Adipocyte (in vitro differentiated cells): ENCODE data around the gene KDELR3.

Experiments used
- DNase-seq: peaks from one replicate; pipeline ENCODE4 v3.0.0-alpha.2; 2015; ENCODE audit warnings: low read depth
- H3K27me3 ChIP-seq: replicated peaks from 2 replicates; pipeline ENCODE4 v1.7.0; 2013; ENCODE audit warnings: mild to moderate bottlenecking, low read length, moderate library complexity; ENCODE audit not compliant: control insufficient read depth, insufficient read depth
- H3K36me3 ChIP-seq: 2 replicates; pipeline ENCODE4 v1.7.0; 2013; ENCODE audit warnings: low read length, mild to moderate bottlenecking, moderate library complexity; ENCODE audit not compliant: control insufficient read depth, insufficient read depth, severe bottlenecking
- H3K4me1 ChIP-seq: 2 replicates; pipeline ENCODE4 v1.7.0; 2013; ENCODE audit warnings: mild to moderate bottlenecking, low read length, moderate library complexity; ENCODE audit not compliant: control insufficient read depth, insufficient read depth
- H3K4me3 ChIP-seq: 2 replicates; pipeline ENCODE4 v1.7.0; 2013; ENCODE audit warnings: mild to moderate bottlenecking, low read length, moderate library complexity
- H3K9ac ChIP-seq: 2 replicates; pipeline ENCODE4 v1.7.0; 2013; ENCODE audit warnings: mild to moderate bottlenecking, low read length, moderate library complexity
- H3K9me3 ChIP-seq: 2 replicates; pipeline ENCODE4 v1.7.0; 2013; ENCODE audit warnings: mild to moderate bottlenecking, low read length, moderate library complexity; ENCODE audit not compliant: control insufficient read depth

The KDELR3 gene

DNA sequence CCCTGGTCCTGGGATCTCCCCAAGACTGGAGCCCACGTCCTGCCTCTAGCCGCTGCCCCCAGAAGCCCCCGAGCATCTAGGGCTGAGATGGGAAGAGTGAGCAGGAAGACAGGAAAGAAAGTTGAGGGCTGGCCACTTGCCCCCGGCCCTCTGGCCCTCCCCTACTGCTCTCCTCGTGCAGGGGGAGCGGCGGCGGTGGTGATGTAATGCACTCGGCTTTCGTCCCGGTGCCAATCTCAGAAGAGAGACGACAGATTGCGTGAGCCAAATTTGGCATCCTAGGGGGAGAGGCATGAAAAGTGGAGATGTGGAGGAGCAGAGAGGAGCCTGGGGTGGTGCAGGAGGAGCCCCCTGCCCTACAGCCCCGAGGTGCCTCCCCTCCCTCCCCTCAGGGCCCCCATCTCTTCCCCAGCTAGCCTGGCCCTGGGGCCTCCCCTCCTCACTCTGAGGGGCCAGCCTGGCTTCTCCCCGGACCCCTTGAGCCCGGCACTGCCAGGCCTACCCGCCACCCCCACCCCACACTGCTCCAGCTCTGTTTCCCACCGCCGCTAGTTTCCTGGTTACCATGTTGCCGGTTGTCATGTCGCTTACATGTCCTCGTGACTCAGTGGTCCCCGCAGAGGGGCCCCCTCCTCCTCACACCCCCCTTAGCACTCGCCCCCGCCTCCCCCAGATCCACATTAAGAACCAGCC is 15.4 kb upstream of the KDELR3 start:
- Histone ChIP-seq H3K9me3 (no peaks in the 10 kb centered on the region), H3K4me3 (no peak overlapping the region), H3K9ac (no peak overlapping the region), H3K4me1 (no peaks in the 10 kb centered on the region), H3K27me3 (peaks cover 64% of the 10 kb centered on the region), H3K36me3 (no peaks in the 10 kb centered on the region)
- DNase-seq = no peak

DNA sequence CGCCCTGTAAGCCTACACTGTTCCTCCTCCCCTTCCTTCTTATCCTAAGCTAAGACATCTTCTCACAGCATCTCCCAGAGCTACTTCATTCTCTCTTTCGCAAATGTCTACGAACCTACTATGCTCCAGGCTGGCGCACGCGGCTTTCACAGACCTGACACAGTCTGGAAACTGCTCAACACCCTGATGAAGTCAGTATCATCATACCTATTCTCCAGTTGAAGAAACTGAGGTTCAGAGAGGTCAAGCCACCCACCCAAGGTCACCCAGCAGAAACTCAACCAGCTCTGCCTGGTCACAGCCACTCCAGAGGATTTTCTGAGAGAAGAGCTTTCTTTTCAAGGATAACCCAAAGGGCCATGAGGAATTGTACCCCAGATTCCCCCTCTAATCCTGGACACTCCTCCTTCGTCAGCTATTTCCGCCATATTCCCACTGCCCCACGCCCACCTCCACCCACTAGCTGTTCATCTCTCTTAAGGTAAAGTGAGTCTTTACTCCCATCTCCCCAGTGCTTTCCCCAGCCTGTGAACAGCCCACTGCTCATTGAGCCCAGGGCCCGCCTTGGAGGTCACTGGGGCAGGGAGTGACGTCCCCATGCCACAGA is 14.7 kb upstream of the KDELR3 start:
- Histone ChIP-seq H3K27me3 (peaks cover 64% of the 10 kb centered on the region), H3K4me1 (no peaks in the 10 kb centered on the region)

DNA sequence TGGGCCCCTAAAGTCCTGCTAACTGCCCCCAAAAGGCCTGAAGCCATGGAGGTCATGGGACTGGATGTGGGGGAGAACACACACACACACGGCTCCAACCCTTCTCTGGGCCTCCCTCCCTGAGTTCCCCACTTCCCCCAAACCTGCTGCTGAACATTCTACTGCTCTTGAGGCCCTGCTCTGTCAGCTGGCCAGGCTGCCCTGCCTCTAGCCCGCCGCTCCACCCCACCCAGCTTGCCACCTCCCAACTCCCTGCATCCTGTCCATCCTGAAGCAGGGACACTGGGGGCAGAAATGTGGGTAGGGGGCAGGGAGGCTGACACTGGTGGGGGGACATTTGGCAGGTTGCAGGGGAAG is 13.9 kb upstream of the KDELR3 start:
- Histone ChIP-seq H3K27me3 (peaks cover 70% of the 10 kb centered on the region), H3K9ac (no peak overlapping the region), H3K4me3 (no peak overlapping the region), H3K36me3 (no peaks in the 10 kb centered on the region), H3K4me1 (no peaks in the 10 kb centered on the region), H3K9me3 (no peaks in the 10 kb centered on the region)
- DNase-seq = no peak

More for the DNA sequence above, 14.7 kb upstream of the KDELR3 start:
- no peak overlapping the region for H3K9ac ChIP-seq
- H3K36me3 ChIP-seq = no peaks in the 10 kb centered on the region
- no peak for DNase-seq
- H3K4me3 ChIP-seq = no peak overlapping the region
- no peaks in the 10 kb centered on the region for H3K9me3 ChIP-seq

DNA sequence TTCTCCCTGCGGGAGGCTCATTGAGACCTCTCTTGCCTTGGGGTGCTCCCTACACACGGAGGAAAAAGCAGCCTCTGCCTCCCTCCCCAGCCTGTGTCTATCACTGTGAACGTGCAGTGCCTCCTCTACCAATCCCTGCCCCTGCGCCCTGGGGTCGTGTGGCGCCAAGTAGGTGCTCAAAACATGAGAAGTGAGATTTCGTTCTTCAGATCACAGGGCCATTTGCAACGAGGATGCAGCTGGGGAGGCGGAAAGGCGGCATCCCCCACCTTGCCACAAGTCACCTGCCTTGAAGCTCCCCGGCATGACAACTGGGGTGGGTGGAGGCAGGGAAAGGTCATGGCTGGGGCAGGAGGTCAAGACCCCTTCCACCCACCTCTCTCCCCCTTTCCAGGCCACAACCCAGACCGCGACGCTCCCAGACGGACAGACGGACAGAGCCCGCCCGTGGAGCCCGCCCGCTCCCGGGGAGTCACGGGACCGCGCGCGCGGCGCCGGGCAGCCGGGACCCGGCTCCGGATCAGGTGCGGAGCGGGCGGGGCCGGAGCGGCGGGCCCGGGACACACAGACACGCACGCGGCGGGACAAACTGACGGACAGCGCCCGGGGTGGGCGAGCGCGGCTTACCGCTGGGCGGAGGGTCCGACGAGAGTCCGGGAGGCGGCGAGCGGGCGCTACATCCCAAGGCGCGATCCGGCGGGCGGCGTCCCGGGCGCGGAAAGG is 13.4 kb upstream of the KDELR3 start:
- Histone ChIP-seq H3K4me3 (no peak overlapping the region), H3K36me3 (no peaks in the 10 kb centered on the region), H3K9me3 (no peaks in the 10 kb centered on the region), H3K9ac (no peak overlapping the region), H3K27me3 (peaks cover 67% of the 10 kb centered on the region), H3K4me1 (no peaks in the 10 kb centered on the region)
- peak; percentile 28 for DNase-seq

DNA sequence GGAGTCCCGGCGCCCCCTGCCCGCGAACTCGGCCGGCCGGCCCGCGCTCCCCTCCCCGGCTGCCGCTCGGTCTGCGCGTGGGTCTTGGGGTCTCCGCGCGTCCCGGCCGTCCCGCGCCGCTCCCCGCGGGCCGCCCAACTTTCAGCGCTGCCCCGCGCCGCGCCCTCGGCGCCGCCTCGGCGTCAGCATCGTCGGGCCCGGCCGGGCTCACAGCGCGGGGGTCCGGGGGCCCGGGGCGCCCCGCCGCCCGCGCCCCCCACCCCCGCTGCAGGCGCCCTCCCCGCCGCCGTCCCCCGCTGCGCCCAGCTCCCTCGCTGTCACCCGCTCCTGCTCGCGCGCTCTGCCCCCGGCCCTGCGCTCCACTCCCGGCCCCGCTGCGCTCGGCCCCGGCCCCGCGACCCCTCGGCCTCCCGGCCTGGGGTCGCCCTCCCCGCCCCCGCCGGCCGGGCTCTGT is 12.8 kb upstream of the KDELR3 start, which contains the start of gene KCNJ4:
KCNJ4 (minus strand) TSS at position 124 of the 454 bp plus-strand sequence. CDS start 27,067 bp downstream, outside the sequence.
- H3K36me3 ChIP-seq = no peaks in the 10 kb centered on the region
- H3K4me3 ChIP-seq = no peak within 1 kb of the TSS
- H3K9ac ChIP-seq = no peak within 1 kb of the TSS
- no peaks in the 10 kb centered on the region for H3K9me3 ChIP-seq
- peaks cover 65% of the 10 kb centered on the region for H3K27me3 ChIP-seq
- H3K4me1 ChIP-seq = no peaks in the 10 kb centered on the region
- no peak for DNase-seq

DNA sequence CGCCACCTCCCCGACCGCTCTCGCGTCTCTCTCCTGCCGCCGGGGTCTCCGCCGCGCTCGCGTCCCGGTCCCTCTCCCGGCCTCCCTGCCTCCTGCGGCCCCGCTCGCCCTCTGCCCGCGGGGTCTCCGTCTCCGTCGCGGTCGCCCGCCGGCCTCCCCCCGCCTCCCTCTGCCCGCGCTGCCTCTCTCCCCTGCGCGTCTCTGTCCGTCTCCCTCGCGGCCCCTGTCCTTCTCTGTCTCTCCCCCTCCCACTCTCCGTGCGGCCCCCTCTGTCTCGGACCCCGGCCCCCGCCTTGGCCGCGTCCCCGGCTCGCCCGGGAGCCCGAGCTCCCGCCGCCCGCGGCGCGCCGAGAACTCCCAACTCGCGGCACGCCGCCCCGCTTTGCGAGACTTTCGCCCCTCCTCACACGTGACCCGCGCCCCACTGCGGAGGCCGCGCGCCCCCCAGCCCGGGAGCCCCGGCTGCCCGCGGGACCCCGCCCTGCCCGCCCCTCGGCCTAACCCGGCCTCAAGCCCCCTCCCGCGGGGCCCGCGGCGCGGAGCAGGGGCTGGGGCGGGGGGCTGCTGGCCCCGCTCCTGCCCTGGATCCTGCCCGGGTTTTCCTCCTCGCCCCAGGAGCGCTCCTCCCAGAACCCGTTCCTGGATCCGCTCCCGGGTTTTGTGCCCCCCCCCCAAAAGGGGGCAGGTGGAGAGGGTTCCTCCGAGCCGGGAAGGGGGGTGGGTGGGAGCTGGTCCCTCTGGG is 12.2 kb upstream of the KDELR3 start:
- Histone ChIP-seq H3K4me1 (no peaks in the 10 kb centered on the region), H3K9me3 (no peaks in the 10 kb centered on the region), H3K9ac (no peak overlapping the region), H3K36me3 (no peaks in the 10 kb centered on the region), H3K4me3 (no peak overlapping the region), H3K27me3 (peaks cover 66% of the 10 kb centered on the region)
- DNase-seq = peak; percentile 60

DNA sequence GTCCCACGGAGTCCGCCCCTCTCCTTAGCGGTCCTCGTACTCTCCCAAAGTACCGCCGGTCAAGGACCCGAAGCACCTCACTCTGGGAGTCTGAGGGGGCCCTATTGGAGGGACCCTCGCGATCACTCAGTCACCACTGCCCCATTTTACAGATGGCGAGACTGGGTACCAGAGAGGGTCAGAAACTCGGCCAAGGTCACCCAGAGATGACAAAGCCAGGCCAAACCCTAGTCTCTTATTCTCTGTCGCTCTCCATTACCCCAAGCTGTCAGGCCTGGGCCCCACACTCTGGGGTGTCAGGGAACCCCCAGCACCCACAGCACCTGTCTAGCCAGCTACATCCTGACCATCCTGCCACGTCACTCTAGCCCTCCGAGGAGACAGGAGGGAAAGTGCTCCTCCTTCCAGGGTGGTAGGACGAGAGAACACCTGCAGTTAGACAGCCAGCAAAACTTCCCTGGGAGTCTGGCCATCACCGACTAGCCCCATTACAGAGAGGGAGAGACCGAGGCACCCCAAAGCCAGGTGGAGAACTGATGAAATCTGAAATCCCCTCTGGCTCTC is 11.5 kb upstream of the KDELR3 start:
- Histone ChIP-seq H3K4me1 (peaks cover 1% of the 10 kb centered on the region), H3K36me3 (no peaks in the 10 kb centered on the region), H3K4me3 (no peak overlapping the region), H3K9me3 (no peaks in the 10 kb centered on the region), H3K27me3 (peaks cover 67% of the 10 kb centered on the region), H3K9ac (no peak overlapping the region)
- DNase-seq = no peak

DNA sequence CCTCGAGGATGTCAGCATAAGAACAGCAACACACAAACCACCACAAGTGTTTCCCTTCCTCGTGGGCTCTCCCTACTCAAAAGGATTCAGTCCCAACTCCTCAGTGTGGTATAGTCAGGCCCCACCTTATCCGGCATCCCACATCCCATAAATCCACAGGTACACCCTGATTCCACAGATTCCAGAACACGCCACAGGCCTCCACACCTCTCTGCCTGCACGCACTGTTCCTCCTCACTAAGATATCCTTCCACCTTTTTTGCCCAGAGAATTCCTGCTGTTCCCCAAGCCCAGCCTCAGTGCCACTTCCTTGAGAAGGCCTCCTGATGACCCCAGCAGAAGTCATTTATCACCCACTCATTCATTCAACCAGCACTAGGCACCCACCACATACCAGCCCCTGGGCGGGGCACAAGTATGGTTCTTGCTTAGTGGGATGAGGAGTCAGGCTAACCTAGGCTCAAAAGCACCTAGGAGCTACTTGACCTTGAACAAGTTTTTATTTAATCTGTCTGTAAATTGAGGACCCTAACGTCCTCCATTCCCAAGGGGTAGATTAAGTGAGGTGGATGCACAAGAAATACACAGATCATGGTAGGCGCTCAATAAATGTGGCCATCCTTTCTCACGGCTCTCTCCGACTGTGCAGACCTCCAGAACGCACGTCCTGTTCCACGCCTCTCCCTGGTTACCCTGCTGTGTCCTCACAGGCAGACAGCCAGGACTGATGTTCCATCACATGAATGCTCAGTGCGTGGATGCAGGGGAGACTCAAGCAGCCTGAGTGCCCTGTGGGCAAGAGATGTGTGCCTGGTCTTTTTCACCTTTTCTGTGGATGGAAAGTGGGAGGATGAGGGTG is 10.8 kb upstream of the KDELR3 start:
- no peaks in the 10 kb centered on the region for H3K36me3 ChIP-seq
- H3K9me3 ChIP-seq = no peaks in the 10 kb centered on the region
- no peak overlapping the region for H3K9ac ChIP-seq
- H3K4me1 ChIP-seq = peaks cover 7% of the 10 kb centered on the region
- peaks cover 64% of the 10 kb centered on the region for H3K27me3 ChIP-seq
- H3K4me3 ChIP-seq = no peak overlapping the region
- no peak for DNase-seq

DNA sequence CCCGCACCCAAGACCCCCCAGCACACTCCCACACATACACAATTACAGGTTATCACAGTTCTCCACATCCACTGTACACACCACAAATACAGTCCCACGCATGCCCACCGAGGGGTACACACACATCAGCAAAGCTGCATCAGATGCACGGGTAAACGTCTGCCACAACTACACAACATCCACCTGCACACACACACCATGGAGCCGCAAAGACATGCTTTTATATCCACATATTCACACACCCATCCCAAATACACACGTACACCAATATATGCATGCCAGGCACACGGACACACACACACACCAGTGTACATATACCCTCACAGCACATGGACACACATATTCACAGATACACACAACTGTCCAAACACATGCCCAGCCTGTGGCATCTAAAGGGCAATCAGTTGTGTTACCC is 7.5 kb upstream of the KDELR3 start:
- Histone ChIP-seq H3K36me3 (no peaks in the 10 kb centered on the region), H3K4me1 (peaks cover 9% of the 10 kb centered on the region), H3K9ac (no peak overlapping the region), H3K4me3 (no peak overlapping the region), H3K9me3 (no peaks in the 10 kb centered on the region), H3K27me3 (peaks cover 52% of the 10 kb centered on the region)
- DNase-seq = no peak

DNA sequence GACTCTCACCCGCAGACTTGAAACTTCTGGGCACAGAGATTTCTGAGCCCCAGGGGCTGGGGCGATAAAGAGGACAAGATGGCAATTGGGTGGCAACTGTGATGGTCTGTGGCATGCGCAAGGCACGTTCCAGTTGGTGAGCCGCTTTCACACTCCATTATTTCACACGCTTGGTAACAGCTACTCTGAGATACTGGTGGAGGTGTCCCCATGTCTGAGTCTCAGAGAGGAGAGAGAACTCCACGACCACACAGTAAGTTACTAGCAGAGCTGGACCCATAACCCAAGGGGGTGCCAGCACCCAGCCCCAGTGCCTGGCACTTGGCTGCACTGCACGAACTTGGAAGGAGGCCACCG is 6.9 kb upstream of the KDELR3 start:
- H3K9ac ChIP-seq = no peak overlapping the region
- no peaks in the 10 kb centered on the region for H3K9me3 ChIP-seq
- H3K27me3 ChIP-seq = peaks cover 55% of the 10 kb centered on the region
- H3K4me3 ChIP-seq = no peak overlapping the region
- DNase-seq = no peak
- peaks cover 9% of the 10 kb centered on the region for H3K4me1 ChIP-seq
- H3K36me3 ChIP-seq = no peaks in the 10 kb centered on the region
